ENCODE measurements around the gene LMNTD2.

Gene LMNTD2

GRCh38 chr11:529728-530411, 30.7 kb downstream of the LMNTD2 start:
- no peaks in the 10 kb centered on the region for H3K9me2 ChIP-seq (replicated peaks; ENCODE audit: control insufficient read depth, low read length)
- H3K4me2 ChIP-seq (ENCODE audit: low read length): no peak overlapping the region
- H3K79me2 ChIP-seq (ENCODE audit: control insufficient read depth, low read length): peaks cover 16% of the 10 kb centered on the region
- peaks cover 11% of the 10 kb centered on the region for H3K4me1 ChIP-seq (ENCODE audit: control insufficient read depth, low read length)
- TF ChIP-seq CTCF (IDR thresholded peaks at IDR 0.05; ENCODE audit: low read depth, low read length, poor library complexity, severe bottlenecking) (no peak), EZH2phosphoT487 (IDR thresholded peaks at IDR 0.05; ENCODE audit: borderline replicate concordance, low read length) (no peak)
- H3K9me3 ChIP-seq (ENCODE audit: control insufficient read depth, insufficient read depth, low read length): no peaks in the 10 kb centered on the region
- H3K36me3 ChIP-seq (ENCODE audit: control insufficient read depth, low read length): peaks cover 29% of the 10 kb centered on the region
- no peaks in the 10 kb centered on the region for H3K27me3 ChIP-seq (ENCODE audit: control insufficient read depth, low read length)
- no peaks in the 10 kb centered on the region for H4K20me1 ChIP-seq (ENCODE audit: control insufficient read depth, insufficient read depth, low read depth, low read length)
- H3K27ac ChIP-seq (ENCODE audit: low read depth, low read length): no peak overlapping the region
- H3K4me3 ChIP-seq (ENCODE audit: low read length): no peak overlapping the region
- no peaks in the 10 kb centered on the region for H3F3A ChIP-seq (ENCODE audit: control insufficient read depth, insufficient read depth)

- Histone ChIP-seq H3K79me2 (ENCODE audit: control insufficient read depth, low read length) (peaks cover 8% of the 10 kb centered on the region), H3K27ac (ENCODE audit: low read depth, low read length) (no peak overlapping the region), H3K9me3 (ENCODE audit: control insufficient read depth, insufficient read depth, low read length) (no peaks in the 10 kb centered on the region), H3K4me3 (ENCODE audit: low read length) (no peak overlapping the region), H4K20me1 (ENCODE audit: control insufficient read depth, insufficient read depth, low read depth, low read length) (no peaks in the 10 kb centered on the region), H3K4me1 (ENCODE audit: control insufficient read depth, low read length) (peaks cover 3% of the 10 kb centered on the region), H3K9me2 (replicated peaks; ENCODE audit: control insufficient read depth, low read length) (no peaks in the 10 kb centered on the region), H3K27me3 (ENCODE audit: control insufficient read depth, low read length) (no peaks in the 10 kb centered on the region), H3K4me2 (ENCODE audit: low read length) (no peak overlapping the region), H3F3A (ENCODE audit: control insufficient read depth, insufficient read depth) (no peaks in the 10 kb centered on the region), H3K36me3 (ENCODE audit: control insufficient read depth, low read length) (peaks cover 27% of the 10 kb centered on the region)
- no peak for TF ChIP-seq EZH2phosphoT487 (IDR thresholded peaks at IDR 0.05; ENCODE audit: borderline replicate concordance, low read length)
- no peak for TF ChIP-seq CTCF (IDR thresholded peaks at IDR 0.05; ENCODE audit: low read depth, low read length, poor library complexity, severe bottlenecking)
These were observed 31.5 kb downstream of the LMNTD2 start for GRCh38 chr11:528815-529727.

- H4K20me1 ChIP-seq (ENCODE audit: control insufficient read depth, insufficient read depth, low read depth, low read length): no peaks in the 10 kb centered on the region
- H3K79me2 ChIP-seq (ENCODE audit: control insufficient read depth, low read length): no peaks in the 10 kb centered on the region
- H3K27me3 ChIP-seq (ENCODE audit: control insufficient read depth, low read length): no peaks in the 10 kb centered on the region
- no peaks in the 10 kb centered on the region for H3K9me3 ChIP-seq (ENCODE audit: control insufficient read depth, insufficient read depth, low read length)
- H3F3A ChIP-seq (ENCODE audit: control insufficient read depth, insufficient read depth): no peaks in the 10 kb centered on the region; the same call in 1 of the 2 replicates
- H3K4me2 ChIP-seq (ENCODE audit: low read length): no peak overlapping the region
- TF ChIP-seq CTCF (IDR thresholded peaks at IDR 0.05; ENCODE audit: low read depth, low read length, poor library complexity, severe bottlenecking) (no peak), EZH2phosphoT487 (IDR thresholded peaks at IDR 0.05; ENCODE audit: borderline replicate concordance, low read length) (no peak)
- no peak overlapping the region for H3K4me3 ChIP-seq (ENCODE audit: low read length)
- H3K9me2 ChIP-seq (replicated peaks; ENCODE audit: control insufficient read depth, low read length): no peaks in the 10 kb centered on the region
- H3K4me1 ChIP-seq (ENCODE audit: control insufficient read depth, low read length): no peaks in the 10 kb centered on the region
- H3K36me3 ChIP-seq (ENCODE audit: control insufficient read depth, low read length): peaks cover 19% of the 10 kb centered on the region
- no peak overlapping the region for H3K27ac ChIP-seq (ENCODE audit: low read depth, low read length)
These were observed 32.2 kb downstream of the LMNTD2 start for GRCh38 chr11:528166-528814.

Data from DOHH2 (cell line).